ENCODE results near the gene GTSE1.

Gene GTSE1

DNA sequence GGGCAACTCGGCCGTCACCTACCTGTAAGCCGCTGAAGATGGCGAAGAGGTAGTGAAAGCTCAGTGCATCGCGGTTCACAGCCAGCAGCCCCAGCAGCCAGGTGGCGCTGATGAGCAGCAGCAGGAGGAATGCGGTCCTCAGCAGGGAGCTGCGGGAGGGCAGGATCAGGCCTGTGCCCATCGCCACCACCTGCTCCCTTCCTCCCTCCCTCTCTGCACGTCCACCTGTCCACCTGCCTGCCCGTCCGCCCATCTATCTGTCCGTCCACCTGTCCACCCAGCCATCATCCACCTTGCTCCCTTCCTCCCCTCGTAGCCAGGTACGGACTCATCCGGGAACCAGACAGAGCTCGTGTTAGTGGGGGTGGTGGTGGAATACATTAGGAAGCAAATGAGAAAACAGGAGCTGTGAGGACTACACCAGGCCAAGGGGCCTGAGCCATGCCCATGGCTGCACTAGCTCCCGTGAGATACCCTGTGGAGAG lies 71.1 kb downstream of the GTSE1 start:
- peak; percentile 25 to 65 (median 36) for DNase-seq

- no peak for DNase-seq
These were observed 71.8 kb downstream of the GTSE1 start for GRCh38 chr22:46368422-46368821.

DNA sequence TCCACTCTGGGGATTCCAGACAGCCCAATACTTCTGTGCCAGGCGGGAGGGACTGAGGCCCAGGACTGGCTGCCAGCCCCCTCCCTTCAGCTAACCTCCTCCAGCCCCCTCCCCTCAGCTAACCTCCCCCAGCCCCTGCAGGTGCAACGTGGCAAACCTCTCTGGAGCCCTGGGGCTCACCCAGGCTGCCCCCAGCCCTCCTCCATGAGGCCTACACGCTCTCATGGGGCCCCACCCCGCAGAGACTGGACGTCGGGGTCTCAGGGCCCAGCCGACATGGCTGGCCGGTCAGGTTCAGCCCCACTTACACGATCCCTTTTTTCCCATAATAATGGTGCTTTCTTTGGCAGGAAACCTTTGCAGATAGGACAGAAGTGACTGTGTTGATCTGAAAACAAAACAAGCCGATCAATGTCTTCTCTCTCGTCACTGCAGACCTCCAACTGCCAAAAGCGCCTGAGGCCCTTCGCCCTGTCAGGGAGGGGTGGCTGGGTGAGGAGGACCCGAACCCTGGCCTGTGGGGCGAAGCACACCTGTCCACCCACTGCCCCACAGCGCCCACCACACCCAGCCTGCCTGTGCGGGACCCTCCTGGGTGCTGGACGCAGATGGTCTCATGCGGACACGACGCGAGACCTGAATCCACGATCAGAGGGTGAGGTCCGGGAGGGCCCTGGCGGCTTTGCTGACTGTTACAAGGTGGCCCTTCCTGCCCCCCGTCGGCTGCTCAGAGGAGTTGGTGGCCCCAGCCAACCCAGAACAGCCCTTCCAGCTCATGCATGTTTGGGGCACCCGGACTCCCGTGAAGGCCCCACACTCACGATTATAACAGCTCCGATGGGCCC lies 72.4 kb downstream of the GTSE1 start:
- DNase-seq, result no peak

DNA sequence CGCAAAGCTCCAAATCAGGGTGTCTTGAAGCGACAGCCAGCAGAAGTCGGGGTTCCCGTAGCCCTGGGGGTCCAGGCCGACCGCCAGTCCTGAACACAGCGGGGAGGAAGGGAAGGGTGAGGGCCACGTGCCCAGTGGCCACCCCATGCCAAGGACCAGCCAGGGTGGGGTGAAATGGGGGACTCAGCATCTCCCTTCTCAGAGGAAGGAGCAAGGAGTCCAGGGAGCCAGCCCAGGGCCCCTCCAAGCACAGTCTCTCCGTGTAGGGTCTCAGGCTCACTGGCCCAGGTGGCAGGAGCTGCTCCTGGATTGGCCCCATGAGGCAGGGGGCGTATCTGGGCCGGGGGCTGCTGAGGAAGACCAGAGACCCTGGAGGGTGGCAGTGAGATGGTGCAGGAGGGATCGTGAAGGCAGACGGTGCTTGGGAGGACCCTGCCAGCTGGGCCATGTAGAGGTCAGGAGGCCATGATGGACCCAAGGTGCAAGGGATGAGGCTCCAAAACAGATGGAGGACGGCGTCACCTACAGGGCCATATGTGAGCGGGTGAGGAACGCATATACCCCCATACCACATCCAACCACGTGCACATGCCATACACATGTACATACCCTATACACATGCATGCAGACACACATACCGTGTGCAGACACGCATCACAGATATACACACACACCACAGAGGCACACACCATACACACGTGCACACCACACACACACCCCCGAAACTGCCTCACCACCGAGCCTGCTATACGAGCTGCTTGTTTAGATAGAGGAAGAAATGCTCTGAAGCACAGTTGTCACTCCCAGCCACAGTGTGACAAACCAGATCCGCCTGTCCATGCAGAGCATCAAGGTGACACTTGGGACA lies 73.3 kb downstream of the GTSE1 start:
- DNase-seq, result no peak

DNA sequence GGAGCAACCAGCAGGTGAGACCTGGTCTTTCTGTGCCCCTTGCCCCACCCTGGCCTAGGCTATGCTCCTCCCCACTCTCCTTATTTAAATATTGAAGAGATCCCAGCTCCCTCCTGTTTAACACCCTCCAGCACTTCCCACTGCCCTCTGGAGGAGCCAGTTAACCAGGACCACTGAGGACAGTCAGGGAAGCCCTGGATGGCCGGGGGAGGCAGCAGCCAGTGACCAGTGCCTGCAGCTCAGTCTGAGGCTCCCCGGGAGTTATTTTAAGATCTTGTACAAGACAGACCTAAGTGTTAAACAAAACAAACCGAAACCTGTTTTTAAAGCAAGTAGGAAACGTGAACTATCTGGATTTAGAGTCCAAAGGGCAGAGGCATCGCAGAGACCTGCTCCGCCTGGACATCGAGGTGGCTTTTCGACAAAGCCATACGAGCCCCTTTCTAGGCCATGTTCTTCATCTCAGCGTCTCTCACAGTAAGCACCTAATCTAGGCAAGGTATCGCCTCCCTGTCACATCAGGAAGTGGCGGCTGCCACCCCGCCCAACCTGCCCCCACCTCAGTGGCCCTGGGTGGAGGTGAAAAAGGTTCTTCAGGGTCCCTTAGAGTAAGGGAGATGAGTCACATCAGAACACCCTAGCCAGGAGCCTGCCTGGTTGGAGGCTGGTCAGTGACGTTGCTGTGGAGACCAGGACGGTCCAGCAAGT lies 74.1 kb downstream of the GTSE1 start:
- DNase-seq, result peak in 2 of 4 experiments; percentile 15 to 29

DNA sequence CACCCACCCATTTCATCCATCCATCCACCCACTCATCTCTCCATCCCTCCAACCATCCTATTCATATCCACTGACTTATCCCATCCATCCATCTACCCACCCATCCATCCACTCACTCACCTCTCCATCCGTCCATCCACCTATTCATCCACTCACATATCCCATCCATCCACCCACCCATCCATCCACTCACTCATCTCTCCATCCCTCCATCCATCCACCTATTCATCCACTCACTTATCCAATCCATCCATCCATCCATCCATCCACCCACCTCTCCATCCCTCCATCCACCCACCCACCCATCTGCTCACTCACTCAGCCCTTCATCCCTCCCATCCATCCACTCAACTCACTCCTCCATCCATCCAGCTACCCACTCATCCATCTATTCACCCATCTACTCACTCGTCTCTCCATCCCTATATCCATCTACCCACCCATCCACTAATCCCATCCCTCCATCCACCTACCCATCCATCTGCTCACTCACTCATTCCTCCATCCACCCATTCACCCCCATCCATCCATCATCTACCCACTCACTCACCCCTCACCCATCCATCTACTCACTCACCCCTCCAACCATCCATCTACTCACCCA lies 75.1 kb downstream of the GTSE1 start:
- DNase-seq, result no peak

GRCh38 chr22:46372686-46373085 lies 76.0 kb downstream of the GTSE1 start:
- DNase-seq, result no peak

- DNase-seq, result no peak
These were observed 76.5 kb downstream of the GTSE1 start for GRCh38 chr22:46373159-46373558.

- no peak for DNase-seq
These were observed 77.4 kb downstream of the GTSE1 start for GRCh38 chr22:46373921-46374662.

- no peak for DNase-seq
These were observed 78.2 kb downstream of the GTSE1 start for GRCh38 chr22:46374663-46375474.

DNA sequence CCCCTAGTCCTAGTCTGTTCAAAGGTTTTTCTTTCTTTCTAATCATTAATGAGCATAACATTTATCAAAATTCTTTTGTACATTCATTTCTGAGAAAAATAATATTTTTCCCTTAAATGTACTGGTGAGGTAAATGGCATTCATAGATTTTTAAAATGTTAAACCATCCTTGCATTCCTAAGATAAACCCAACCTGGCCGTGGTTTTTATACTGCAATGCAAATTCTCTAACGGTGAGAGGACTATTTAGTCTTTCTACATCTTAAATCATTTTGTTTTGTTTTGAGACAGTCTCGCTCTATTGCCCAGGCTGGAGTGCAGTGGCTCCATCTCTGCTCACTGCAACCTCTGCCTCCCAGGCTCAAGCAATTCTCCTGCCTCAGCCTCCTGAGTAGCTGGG lies 79.4 kb downstream of the GTSE1 start:
- no peak for DNase-seq

- DNase-seq, result no peak
These were observed 80.3 kb downstream of the GTSE1 start for GRCh38 chr22:46376908-46377524.

GRCh38 chr22:46377525-46378425 lies 81.1 kb downstream of the GTSE1 start:
- DNase-seq, result no peak

DNA sequence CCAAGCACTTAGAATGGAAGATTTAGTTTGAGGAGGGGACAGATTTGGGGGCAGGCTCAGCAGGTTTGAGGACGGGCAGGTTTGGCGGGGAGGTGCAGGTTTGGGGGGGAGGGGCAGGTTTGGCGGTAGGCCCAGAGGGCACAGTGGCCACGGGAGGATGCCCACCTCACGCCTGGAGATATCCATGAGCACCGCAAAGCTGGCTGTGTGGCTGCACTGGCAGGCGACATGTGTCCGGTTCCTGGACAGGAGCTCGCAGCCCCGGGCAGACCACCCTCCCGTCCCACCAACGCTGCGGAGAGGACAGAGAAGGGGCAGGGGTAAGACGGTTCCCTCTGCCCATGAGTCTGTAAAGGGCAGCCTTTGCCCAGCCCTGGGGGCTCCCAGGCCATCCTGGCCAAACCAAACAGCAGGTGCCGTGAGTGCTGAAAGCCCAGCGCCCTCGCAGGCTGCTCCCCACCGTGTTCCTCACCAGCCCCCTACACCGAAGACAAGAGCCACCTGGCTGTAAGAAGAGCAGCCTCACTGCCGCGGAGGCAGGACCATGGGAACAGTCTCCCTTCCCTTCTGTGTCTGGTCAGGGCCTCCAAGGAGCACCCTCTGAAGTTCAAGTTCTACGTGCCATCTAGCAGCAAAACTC lies 81.9 kb downstream of the GTSE1 start:
- no peak for DNase-seq

GRCh38 chr22:46379066-46379930 lies 82.6 kb downstream of the GTSE1 start:
- no peak for DNase-seq

DNA sequence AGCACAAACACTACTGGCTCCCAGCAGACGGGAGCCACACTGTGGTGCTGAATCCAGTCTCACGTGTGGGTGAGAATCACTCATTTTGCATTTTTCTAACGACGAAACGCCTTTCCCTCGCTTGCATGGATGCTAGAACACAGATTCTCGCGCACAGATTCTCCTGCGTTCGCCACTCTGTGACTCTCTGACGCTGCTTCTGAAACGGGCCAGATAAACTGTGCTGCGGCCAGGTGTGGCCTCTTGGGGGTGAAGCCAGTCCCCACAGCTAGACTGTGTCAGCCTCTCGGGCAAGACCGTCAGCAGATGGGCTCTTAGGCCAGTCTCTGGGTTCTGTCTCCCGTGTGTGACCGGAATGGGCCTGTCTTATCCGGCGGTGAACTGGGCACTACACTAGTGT lies 83.4 kb downstream of the GTSE1 start:
- DNase-seq, result no peak
